Nucleus accumbens (tissue), 56 donors: ENCODE measurements around the gene DENND4C.
A peak's percentile ranks its signal among the peaks of the same experiment; 100 is the strongest.
"Not testable (repeated sequence)": the region's sequence is repeated elsewhere in the genome, so short reads cannot be mapped to it uniquely, and the experiment has no call there.

Experiments
- DNase-seq, 56 donors: peaks; one replicate each; lab custom pipeline; 2025; lab: John Stamatoyannopoulos, UW

Gene DENND4C

DNA sequence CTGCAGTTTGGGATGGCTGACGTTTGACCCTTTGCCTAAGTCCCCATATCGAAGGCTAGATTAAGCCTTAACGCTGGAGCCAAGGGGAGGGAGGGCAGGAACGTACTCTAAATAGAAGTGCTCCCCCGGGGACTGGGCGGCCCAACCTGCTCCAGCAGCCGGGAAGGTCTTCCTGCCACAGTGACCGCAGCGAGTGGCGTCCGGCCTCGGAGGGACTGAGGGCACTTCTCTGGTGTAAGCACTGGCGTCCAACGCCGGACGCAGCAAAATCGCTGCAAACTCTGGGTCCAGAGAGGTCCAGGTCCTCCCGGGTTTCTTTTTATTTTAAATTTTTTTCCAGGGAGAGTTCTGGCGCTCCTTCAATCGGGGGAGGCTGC is 177.8 kb downstream of the DENND4C start:
- peak in 5 of 56 donors; percentile 15 to 57 (median 55) for DNase-seq

GRCh38 chr9:19408693-19409400 is 178.4 kb downstream of the DENND4C start, which contains the start of gene ACER2:
ACER2 (plus strand) TSS chr9:19409009; CDS start chr9:19409085, 76 bp downstream.
- DNase-seq = peak; percentile 35 to 98 (median 84)

GRCh38 chr9:19409401-19410194 is 179.1 kb downstream of the DENND4C start:
- peak in 14 of 56 donors; percentile 13 to 79 (median 30) for DNase-seq

- DNase-seq = no peak
These were observed 179.7 kb downstream of the DENND4C start for GRCh38 chr9:19410195-19410503.

DNA sequence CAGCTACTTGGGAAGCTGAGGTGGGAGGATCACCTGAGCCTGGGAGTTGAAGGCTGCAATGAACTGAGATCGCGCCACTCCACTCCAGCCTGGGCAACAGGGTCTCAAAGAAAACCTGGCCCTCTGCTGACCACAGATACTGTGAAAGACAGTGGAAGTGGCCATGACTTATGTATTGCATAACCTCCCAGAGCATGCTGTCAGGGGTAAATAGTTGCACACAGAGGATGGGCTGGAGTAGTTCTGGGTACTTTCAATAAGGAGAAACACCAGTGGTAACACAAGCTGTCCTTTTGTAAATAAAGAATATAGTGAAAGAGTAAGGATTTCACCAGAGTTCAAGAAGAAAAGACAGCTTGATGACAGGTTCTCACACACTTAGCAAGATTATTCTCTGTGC is 180.1 kb downstream of the DENND4C start:
- no peak for DNase-seq

DNA sequence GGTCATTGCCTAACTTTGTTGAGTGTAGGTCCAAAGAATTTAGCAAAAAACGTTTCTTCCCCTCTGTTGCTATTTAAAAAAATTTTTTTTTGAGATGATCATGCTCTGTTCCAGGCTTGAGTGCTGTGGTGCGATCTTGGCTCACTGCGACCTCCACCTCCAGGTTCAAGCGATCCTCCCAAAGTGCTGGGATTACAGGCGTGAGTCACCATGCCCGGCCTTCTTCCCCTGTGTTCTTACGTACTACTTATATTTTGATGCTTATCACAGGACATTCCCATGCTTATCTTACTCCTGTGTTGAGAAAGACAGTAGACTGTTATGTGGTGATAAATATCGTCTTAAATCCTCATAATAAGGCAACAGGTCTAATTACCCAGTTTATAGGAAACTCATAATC is 180.8 kb downstream of the DENND4C start:
- DNase-seq = no peak

DNA sequence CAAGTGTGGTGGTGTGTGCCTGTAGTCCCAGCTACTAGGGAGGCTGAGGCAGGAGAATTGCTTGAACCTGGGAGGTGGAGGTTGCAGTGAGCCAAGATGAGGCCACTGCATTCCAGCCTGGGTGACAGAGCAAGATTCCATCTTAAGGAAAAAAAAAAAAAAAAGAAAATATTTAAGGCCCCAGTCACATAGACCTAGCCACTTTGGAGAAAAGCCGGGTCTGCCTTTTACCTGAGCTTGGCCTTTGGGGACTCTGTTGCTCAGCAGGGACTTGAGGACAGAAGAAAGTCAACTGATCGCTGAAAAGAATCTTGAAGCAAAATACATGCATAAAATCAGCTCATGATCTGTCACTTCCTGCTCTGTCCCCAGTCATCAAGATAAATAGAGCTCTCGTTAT is 183.0 kb downstream of the DENND4C start:
- not testable (repeated sequence) for DNase-seq

GRCh38 chr9:19416143-19416542 is 185.7 kb downstream of the DENND4C start:
- DNase-seq = no peak

GRCh38 chr9:19420877-19421276 is 190.4 kb downstream of the DENND4C start:
- no peak for DNase-seq
